HG03066 (cell line): ENCODE measurements around the gene GHDC.
"Not testable (repeated sequence)": the region's sequence is repeated elsewhere in the genome, so short reads cannot be mapped to it uniquely, and the experiment has no call there.

Experiments
- ATAC-seq: cut with Tn5 transposase; IDR thresholded peaks from one replicate; pipeline ENCODE4 v1.9.1; 2021; ENCODE audit warnings: low read depth; ENCODE audit not compliant: unreplicated experiment

GHDC gene, protein sequence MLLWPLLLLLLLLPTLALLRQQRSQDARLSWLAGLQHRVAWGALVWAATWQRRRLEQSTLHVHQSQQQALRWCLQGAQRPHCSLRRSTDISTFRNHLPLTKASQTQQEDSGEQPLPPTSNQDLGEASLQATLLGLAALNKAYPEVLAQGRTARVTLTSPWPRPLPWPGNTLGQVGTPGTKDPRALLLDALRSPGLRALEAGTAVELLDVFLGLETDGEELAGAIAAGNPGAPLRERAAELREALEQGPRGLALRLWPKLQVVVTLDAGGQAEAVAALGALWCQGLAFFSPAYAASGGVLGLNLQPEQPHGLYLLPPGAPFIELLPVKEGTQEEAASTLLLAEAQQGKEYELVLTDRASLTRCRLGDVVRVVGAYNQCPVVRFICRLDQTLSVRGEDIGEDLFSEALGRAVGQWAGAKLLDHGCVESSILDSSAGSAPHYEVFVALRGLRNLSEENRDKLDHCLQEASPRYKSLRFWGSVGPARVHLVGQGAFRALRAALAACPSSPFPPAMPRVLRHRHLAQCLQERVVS

GRCh38 chr17:42193969-42194899 is at the start of gene GHDC:
Gene GHDC, minus strand, starts transcription at chr17:42194494. Its CDS starts 913 bp downstream, at chr17:42193581.
- ATAC-seq = peak; percentile 83

GRCh38 chr17:42243493-42243982 is 49.2 kb upstream of the GHDC start:
- no peak for ATAC-seq

DNA sequence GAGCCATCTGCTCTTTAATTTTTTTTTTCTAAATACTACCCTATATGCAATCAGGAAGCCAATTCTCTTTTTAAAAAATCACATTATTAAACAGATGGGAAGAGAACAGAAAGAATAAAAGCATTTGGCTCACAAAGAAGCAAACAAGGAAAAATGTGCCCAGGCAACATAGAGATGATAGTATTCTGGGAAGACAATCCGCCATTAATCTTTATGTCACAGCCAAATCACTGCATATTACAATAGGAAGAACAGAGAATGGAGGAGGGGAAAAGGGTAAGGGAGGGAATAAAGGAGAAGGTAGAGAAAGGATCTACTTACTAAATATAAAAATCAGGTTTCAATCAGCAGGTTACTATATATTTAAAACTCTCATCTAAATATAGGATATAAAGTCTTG is 47.6 kb upstream of the GHDC start:
- ATAC-seq = no peak

- not testable (repeated sequence) for ATAC-seq
Measured at GRCh38 chr17:42240863-42241262, 46.6 kb upstream of the GHDC start.

DNA sequence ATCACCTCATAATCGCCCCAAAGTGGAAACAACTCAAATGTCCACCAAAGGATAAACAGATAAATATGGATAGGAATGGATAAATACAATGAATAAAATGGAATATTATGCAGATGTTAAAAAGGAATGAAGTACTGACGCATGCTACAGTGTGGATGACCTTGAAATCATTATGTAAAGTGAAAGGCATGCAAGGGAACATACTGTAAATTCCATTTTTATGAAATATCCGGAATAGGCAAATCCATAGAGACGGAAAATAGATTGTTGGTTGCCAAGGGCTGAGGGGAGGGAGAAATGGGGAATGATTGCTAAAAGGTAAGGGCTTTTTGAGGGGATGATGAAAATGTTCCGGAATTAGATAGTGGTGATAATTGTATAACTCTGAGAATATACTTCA is 45.9 kb upstream of the GHDC start:
- no peak for ATAC-seq

DNA sequence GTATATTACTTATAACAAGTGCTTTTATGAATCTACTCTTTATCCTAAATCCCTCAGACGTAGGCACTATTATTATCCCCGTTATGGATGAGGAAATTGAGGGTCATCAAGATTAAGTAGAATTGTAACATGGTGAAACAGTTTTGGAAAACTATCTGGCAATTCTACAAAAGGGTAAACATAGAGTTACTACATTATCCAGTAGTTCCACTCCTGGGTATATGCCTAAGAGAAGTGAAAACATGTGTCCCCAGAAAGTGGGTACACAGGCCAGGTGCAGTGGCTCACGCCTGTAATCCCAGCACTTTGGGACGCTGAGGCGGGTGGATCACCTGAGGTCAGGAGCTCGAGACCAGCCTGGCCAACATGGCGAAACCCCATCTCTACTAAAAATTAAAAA is 45.3 kb upstream of the GHDC start:
- ATAC-seq = not testable (repeated sequence)

GRCh38 chr17:42236760-42237159 is 42.5 kb upstream of the GHDC start:
- ATAC-seq = no peak

GRCh38 chr17:42233994-42234393 is 39.7 kb upstream of the GHDC start:
- ATAC-seq = no peak

DNA sequence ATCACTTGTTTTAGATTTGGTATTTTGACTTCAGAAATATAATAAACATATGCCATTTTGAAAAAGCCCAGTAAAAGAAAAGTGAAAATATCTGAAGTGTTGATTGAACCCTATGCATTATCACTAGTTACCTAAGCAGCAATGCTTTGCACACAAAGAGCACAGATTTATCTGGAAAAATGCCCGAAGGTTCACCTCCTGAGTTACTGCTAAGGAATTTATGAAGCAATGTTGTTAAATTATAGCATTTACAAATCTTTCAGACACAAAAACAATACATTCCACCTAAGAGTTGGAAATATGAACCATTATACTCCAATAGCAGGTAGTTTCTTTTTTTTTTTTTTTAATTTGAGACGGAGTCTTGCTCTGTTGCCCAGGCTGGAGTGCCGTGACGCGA is 38.9 kb upstream of the GHDC start:
- ATAC-seq = no peak

- ATAC-seq = no peak
Measured at GRCh38 chr17:42230225-42230624, 35.9 kb upstream of the GHDC start.

DNA sequence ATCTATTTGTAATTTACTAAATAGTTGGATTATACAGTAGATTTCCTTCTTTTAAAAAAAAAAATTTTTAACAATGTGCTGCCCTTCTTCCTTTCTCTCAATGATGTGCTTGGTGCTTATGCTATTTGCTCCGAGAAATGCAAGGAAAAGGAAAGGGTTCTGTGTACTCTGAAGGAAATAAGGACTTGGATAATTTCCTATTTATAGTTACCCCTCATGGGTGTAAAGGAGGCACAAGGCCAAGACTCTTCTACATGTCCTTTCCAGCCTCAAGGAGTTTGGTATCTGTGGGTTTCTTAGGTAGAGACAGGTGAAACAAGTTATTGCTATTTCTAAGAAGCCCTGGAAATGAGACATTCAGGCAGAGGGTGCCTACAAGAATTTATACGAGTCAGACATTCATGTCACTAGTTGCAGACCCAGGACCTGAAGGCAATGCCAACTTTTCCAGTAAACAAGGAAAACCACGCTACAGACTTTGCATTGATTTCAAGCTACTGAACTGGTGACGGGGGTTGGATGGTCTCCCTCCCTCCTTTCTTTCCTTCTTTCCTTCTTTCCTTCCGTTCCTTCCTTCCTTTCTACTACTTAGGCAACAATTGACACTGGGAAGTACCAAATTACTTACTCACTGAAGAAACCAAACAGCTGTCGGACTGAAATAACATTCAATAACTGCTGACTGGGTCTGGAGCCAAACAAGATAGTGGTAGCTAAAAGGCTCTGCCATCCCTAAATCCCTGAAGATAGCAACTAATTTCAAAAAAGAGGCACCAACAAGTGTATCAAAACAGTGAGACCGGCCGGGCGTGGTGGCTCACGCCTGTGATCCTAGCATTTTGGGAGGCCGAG is 33.8 kb upstream of the GHDC start:
- no peak for ATAC-seq

GRCh38 chr17:42225646-42226045 is 31.4 kb upstream of the GHDC start:
- no peak for ATAC-seq

DNA sequence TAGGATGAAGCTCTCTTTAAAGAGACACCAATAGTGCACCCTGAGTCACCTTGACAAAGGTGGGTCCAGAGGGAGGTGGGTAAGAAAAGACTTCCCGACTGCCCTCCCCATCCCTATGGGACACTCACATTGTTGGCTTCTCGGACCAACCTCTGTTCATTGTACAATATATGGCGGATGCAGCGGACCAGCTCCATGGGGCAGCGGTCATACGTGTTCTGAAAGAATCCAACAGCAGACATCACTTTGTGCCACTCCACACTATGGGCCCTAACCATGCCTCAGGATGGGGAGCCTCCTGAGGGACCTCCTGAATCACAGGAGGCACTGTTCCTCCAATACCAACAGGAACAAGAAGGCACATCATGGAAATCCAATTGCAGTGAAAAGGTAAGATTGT is 30.4 kb upstream of the GHDC start:
- ATAC-seq = no peak

DNA sequence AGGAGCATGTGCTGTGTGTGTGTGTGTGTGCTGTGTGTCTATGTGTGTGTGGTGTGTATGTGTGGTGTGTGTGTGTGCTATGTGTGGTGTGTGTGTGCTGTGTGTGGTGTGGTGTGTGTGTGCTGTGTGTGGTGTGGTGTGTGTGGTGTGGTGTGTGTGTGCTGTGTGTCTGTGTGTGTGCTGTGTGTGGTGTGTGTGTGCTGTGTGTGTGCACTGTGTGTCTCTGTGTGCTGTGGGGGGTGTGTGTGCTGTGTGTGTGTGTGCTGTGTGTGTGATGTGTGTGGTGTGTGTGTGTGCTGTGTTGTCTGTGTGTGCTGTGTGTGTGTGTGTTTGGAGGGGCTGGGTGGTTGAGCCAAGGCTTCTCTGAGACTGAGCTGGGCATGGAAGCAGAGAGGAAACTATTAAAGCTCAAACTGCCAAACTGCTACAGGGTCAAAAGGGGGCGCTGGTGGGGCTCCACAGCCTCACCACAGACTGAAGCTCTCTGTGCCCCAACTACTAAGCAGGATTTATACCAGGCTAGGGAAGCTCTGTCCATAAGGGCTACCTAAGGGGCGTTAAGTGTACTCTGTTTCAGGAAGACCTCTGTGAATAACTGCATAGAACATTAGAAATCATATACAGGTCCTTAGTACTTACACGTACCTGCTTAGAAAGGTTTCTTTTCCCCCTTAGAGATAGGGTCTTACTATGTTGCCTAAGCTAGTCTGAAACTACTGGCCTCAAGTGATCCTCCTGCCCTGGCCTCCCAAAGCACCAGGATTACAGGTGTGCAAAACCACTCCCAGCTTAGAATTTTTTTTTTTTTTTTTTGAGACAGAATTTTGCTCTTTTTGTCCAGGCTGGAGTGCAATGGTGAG is 27.8 kb upstream of the GHDC start:
- no peak for ATAC-seq

- ATAC-seq = not testable (repeated sequence)
Measured at GRCh38 chr17:42219280-42219679, 25.0 kb upstream of the GHDC start.

- ATAC-seq = no peak
Measured at GRCh38 chr17:42214156-42214555, 19.9 kb upstream of the GHDC start.

- ATAC-seq = no peak
Measured at GRCh38 chr17:42212382-42212781, 18.1 kb upstream of the GHDC start.

GRCh38 chr17:42211921-42212341 is 17.6 kb upstream of the GHDC start:
- ATAC-seq = not testable (repeated sequence)

DNA sequence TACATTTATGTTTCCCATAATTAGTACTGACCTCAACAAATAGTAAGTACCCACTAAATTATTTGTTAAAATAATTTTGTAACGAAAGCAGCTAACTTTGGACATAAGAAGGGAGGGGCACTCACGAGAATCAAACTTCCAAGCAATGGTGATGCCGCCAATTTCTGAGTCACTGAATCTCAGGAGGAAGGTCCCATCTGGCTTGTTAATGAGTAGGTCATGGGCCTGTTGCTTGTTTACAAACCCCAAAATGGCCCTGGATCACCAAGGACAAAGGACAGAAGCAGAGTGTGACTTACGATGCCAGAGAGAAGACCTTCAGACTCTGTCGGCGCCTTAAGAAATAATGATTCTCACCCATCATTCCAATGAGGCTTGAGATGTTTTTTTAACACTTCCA is 15.8 kb upstream of the GHDC start:
- no peak for ATAC-seq
